Activated CD4-positive, alpha-beta T cell treated with anti-CD3 and anti-CD28 coated beads, Interleukin-2, amount 50 U/mL, for 4 hours (primary cell): ENCODE measurements around the gene SLC29A3.

Experiments
- DNase-seq, 2 experiments: peaks; one replicate each; pipeline ENCODE4 v3.0.0-alpha.2; 2020

SLC29A3 gene

DNA sequence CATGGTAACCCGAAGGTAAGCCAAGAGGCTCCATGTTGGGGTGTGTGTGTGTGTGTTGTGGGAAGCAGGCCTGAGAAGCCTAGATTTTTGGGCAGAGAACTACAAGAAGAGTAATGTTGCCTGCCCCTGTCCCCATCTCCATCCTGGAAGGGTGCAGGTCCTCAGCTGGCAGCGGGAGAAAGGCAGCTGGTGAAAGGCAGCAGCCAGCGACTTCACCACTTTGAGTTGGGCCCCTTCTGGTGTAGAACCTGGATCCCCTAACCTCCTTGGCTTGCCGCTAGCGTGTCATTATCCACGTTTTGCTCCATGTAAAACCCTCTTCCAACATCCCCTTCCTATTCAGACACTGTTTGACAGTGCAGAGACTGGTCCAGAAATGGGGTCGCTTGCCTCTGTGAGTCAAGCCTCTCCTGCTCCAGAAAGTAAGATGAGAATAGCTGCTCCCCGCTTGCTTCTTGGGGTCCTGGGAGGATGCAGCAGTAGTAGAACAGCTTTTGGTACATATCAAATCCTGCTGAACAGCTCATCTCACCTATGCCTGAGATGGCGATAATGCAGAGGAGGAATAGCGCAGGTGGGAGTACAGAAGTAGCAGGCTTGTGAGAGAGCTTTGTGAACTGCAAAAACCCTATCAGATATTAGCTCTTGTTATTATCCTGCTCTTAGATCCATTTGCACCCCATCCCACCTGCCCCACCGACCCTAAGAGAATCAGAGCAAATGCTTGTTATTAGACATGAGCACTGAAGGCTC lies 55.6 kb downstream of the SLC29A3 start:
- DNase-seq: no peak

DNA sequence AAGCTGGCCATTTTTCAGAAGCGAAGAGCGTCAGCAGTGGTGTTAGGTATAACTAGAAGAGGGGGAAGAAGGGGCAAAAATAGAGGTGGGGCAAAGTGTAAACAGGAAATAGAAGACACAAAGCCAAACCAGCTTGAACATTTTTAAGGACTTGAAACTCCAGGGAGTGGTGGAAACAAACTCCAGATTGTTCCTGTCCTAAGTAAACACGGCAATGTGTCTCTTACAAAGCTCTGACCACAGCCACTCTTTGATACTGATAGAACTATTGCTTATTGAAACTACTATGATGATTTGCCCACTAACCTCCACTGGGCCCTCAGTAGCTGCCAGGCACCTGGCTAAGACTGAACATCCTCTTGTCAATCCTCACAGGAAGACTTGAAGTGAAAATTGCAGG lies 56.9 kb downstream of the SLC29A3 start:
- no peak for DNase-seq

DNA sequence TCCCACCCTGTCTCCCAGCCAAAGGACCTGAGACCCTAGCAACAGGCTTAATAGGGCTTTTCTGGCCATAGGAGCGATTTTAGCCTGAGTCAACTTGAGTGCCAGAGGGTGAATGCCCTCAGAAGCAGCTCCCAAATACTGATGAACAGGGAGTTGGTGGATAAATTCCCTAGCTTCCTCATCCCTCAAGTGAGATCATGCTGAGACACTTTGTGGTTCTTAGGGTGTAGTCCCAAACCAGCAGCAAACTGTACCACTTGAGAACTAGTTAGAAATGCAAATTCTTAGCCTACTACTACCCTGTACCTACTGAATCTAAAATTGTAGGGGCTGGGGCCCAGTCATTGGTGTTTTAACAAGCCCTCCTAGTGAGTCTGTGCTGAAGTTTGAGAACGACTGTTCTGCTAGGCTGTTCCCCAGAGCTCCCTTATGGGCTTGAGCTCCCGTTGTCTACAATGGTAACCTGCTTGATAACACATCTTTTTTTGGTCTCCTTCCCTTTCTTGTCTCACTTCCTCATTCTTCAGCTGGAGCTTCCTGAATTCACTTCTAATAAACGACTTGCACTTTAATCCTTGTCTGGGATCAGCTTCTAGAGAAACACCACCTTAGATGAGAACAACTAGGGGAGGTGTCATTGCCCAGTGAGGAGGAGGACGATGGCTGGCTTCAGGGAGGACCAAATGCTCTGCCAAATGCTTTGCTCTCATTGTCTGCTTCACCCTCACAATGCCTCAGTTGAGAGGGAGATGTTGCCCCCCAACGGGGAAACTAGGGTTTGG lies 59.5 kb downstream of the SLC29A3 start:
- no peak for DNase-seq

DNA sequence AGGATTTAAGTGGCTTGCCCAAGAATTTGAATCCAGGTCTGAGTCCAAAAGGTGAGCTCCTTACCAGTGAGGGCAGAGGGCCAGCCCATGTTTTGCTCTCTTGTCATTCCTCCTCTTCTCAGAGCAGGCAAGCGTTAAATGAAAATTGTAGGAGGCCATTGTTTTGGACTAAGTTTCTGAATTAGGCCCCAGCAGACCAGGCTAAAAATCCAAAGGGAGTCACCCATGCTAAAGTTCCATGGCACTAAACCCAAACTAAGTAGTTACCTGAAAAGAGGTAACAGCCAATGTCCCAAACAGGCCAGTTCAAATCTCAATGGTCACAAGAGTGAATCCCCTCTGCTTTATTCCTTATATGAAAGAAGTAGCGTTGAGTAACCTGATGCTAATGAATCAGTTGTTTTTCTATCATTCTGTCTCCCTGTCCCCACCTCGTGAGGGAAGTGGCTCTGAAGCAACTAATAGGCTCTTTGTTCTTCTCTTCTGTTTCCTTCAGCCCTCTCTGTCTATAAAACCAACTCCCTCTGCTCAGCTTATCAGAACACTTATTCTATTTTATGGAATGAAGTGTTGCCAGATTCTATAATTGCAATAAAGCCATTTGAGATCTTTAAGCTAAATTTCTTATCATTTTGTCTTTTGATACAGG lies 60.2 kb downstream of the SLC29A3 start:
- no peak for DNase-seq

DNA sequence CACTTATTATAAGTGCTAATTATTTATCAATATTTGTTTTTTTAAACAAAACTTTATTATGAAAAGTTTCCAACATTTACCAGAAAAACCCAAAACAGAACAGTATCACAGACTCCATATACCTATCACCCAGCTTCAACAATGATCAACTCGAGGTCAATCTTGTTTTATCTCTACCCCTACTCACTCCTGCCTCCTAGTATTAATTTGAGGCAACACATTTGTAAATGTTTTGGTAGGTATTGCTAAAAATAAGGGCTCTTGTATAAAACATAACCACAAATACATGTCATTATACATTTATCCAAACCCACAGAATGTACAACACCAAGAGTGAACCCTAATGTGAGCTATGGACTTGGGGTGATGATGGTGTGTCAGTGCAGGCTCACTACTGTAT lies 61.8 kb downstream of the SLC29A3 start:
- DNase-seq: no peak

DNA sequence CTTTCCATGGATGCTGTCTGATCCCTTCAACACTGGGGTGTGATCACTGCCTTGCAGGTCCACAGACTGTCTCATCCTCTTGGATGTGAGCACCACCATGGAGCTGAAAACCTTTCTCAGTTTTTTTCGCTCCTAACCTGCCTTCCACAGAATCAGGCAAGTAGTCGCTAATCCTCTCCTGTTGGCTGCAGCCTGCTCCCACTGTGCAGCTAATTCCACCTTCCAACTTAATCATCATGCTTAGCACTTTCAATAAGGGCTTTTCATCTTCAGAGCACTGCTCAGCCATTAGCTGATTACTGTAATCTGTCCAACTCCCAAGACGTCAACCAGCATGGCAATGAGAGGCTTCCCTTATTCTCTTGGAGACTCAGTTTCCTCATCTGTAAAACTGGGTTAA lies 62.6 kb downstream of the SLC29A3 start:
- no peak for DNase-seq

DNA sequence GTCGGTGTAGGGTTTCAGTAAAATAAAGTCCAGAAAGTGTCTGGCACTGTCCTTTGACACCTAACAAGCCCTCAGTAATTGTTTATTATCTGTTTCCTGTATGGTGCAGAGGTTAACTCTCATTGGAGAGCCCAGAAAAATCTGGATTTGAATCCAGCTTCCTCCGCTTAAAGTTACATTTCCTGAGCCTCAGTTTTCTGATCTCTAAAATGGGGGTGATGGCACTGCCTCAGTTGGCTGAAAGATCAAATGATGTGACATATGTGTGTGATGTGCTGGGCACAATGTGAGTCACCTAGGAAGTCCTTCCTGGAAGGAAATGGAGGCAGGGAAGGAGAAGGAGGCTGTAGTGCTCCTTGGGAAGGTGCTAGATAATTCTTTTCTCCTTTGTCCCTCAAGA lies 63.0 kb downstream of the SLC29A3 start:
- DNase-seq: no peak

DNA sequence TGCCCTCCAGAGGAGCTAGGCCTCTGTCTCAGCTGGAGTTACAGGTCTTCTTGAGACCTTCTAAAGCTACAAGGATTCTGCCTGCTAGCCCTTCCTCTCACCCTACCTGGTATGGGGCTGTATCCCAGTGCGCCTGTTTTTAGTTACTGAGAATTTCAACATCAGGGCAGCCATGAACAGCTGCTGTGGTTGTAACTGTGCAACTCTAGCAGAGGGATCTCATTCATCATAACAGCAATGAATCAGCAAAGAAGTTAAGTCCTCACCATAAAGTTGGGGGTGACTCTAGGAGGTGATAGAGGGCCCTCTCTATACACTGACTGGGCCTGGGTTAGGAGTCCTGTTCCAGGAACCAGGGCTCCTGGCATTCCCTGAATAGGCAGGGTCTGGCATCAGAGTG lies 63.7 kb downstream of the SLC29A3 start:
- DNase-seq: no peak

DNA sequence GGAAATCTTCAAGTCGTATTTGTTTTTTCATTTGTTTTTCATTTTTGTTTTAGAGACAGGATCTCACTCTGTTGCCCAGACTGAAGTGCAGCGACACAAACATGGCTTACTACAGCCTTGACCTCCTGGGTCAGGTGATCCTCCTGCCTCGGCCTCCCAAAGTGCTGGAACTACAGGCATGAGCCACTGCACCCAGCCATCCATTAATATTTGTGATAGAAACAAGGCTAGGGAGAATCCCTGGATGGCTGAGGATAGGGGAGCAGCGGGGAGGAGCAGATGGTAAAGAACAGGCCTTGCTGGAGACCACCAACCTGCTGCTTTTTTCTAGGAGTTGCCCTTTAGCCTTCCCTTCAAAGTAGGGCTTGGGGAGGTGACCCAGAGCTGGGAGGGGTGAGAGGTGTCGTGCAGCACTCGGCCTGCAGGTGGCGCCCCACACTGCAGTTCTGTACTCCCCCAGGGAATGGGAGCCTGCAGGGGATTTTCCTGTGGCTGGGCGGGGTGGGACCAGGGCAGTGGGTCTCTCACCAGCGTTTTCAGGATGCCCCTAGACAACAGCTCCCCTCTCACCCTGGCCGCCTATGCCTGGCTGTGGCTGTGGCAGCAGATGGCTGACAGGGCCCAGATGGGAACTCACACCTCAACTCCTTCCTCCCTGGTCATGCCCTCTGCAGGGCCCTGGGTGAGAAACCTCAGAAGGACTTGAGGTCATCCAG lies 65.1 kb downstream of the SLC29A3 start:
- DNase-seq: peak; percentile 63 to 69

DNA sequence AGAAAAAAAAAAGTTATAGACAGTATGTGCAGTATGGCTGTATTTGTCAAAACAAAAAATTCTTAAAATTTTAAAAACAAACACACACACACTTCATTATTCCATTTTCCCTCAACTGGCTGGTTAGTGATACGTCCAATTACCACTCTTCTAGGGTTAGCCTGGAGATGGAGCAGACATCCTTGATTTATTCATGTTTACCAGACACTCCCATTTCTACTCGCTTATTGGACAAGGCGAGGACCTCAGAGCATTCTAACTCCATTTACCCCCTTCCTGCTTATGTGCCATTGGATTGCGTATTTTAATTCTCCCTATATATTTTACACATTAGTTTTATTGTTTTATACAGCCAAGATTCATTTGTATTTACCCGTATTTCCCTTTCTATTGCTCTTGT lies 69.1 kb downstream of the SLC29A3 start:
- no peak for DNase-seq

DNA sequence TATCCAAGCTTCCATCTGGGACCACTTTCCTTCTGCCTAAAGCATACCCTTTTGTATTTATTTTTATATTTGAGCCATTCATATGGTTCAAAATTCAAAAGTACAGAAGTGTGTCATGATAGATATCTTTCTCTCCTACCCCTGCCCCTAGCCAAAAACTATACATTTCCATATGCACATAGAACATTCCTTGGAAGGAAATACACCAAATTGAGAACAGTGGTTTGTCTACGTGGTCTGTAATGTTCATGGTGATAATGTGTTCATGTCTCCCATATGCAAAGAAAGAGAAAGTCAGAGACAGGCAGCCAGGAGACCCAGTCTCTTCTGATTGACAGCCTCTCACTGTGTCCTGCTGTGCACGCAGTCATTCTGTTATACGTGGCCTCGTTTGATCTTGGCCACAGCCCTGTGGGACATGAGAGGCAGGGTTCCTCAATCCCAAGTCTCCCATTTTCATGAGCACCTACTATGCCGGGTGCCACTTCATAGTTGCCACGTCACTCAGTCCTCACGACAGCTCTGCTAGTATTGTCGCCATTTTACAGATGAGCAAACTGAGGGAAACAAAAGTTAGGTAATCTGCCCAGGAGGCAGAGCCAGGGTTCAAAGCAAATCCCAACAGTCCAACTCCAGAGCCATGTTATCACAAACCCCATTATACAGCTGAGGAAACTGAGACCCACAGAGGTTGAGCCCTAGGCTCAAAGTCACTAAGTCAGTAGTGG lies 69.7 kb downstream of the SLC29A3 start:
- DNase-seq: no peak

DNA sequence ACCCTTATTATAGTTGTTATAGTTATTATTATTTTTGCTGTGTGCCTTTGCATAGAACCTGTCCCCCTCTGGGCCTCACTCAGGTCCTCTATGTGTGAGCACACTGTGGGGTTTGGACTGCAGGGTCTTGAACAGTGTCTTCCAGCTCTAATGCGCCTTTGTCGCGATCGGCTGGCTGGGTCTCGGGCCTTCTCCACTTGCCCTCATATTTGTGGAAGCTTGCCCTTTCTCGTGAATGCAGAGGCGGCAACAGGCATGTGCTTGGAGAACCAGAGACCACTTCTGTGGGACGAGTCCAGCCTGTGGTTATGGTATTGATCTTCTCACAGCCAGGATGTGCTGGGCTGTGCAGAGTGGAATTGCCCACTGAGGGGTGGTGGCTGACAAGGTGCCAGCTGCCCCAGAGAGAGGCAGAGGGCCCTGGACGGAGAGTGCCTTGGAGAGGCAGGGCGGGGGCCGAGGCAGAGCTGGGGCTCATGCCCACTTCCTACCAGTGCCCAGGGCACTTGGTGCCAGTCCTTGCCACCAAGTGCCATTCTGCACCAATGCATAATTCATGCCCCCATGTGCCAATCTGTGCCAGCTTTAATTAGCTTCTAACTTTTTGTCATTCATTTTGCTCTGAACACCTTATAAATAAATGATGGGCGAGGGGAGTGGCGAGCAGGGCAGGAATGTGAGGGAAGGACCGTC lies 70.9 kb downstream of the SLC29A3 start:
- no peak for DNase-seq

DNA sequence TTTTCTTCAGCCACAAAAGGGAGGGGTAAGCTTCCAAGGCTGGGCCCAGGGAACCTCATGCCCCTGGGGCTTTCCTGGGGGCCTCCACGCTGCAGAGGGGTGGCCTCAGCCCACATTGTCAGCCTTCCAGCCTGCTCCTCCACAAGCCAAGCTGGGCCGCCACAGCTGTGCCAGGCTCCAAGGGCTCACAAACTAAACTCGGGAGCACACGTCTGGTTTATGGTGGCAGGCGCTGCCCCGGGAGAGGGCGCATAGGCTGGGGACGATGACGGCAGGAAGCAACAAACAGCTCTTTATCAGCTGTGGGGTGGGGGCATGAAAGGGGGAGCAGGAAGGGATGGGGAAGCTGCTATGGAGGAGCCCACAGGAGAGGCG lies 71.4 kb downstream of the SLC29A3 start:
- no peak for DNase-seq

DNA sequence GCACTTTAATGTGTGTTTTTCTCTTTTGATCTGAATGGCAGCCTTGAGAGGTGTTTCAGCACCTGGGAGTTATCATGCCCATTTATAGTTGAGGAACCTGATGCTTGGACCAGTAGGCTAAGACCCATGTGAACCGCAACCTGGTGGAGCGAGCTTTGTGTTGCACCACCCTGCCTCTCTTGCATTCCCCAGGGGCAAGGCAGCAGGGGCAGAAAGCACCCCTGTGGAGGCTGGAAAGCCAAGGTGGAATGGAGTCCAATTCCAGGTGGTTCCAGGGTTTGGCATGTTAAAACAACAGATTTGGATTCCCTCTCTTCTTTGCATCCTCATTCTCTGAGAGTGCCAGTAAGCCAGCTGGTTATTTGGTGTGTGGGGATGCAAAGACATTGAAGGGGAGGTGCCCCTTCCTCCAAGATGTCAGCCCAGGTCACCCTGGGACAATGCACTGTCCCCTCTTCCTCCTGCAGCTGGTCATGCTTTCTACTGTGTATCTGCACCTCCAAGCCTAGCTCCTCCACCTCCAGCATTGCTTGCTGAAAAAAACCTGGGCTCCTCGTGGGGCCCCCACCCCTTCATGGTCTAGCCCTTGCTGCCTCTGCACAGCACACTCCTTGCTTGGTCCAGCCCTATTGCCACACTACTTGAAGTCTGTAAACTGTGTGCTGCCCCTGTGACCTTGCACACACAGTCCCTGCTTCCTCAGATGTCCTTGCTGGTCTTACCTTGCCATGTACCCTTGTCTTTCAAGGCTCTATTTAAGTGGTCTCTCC lies 72.0 kb downstream of the SLC29A3 start:
- DNase-seq: no peak

DNA sequence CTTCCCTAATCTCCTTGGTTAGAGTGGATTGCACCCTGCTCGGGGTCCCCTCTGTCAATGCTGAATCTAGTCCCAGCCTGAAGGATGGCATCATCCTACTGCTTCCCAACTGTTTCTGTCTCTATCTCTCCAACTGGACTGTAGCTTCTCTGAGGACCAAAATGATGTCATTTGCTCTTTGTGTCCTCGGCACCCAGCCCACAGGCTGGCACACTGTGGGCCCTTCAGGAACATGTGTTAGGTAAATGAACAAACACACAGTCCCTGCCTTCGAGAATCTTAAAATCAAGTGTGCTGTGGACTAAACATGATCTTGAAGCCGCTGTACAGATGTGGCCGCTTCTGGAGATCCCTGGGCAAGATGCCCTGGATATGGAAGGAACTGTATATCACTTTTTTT lies 72.6 kb downstream of the SLC29A3 start:
- DNase-seq: no peak

DNA sequence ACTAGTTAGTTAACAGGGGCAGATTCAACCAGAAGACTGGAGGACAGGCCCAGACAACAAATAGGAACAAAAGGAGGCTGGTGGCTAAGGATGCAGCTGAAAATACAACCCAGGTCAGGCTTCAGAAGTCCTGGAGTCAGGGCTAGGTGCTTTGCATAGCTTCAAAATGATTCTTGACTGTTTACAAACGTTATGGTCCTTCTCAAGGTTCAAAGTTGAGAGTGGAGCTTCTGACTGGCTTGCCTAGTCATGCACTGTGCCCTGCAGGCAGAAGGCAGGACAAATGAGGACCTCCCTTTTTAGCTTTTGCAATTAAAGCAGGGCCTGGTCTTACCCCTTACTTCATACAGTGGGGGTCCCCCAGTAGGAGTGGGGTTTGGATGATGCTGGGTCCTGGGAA lies 73.2 kb downstream of the SLC29A3 start:
- no peak for DNase-seq

DNA sequence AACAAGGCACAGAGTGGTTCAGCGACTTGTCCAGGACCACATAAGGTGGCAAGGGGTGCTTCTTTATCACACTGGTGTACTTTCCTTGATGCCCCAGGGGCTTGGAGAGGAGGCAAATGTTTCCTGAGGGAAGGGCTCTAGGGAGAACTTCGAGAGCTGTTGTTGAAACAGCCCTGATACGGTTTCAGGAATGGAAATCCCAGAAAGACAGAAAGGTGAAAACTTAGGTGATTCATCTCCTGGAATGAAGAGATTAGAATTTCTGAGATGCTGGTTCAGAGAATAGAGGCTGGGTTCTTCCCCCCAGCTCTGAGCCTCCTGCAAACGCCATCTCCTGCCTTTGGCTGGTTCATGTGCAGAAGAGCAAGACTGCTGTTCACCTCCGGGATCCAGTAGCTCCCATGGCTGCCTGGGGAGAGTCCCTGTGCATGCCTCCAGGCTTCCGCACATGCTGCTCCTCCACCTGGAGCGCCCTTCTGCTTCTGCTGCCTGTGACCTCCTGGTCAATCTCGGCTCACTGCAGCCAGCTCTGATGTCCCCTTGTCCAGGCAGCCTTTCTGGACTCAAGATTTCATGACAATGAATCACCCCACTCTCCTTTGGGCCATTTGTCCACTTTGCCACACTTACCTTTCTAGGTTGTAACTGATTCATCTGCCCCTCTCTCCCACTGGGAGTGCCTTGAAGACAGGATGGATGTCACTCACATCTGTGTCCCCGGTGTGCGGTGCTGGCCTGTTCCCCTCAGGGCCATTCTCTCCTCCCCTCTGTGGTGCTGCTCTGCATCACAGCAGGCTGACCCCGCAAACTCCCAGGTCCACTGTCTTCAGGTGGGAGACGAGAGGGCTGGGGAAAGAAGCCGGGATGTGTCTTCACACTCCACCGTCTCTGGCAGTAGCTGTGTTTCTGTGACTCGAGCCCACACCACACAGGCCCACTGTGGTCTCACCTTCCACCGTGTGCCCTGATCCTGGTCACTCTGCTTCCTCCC lies 74.0 kb downstream of the SLC29A3 start:
- DNase-seq: no peak

DNA sequence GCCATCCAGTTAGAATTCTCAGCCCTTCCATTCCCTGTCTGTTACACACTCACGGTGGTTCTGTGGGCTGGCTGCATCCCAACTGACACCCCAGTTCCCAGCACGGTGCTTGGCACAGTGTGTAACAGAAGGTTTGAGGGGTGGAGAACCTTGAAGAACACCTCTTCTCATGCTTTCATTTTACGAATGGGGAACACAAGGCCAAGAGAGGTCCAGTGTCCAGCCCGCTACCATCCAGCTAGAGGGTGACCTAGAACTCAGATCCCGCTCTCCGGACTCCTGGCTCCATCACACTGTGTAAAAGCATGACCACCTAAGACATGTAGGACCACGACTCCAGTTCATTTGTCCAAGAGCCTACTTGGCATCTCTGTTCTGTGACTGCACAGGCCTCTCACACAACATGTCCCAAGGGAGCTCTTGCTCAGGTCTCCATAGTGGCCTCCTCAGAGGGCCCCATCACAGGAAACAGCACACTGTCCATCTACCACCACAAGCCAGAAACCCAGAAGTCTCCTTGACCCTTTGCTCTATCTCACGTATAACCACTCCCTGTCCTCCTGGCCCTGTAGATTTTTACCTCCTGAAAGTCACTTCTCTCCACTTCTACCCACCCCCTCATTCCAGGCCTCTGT lies 74.9 kb downstream of the SLC29A3 start:
- no peak for DNase-seq

DNA sequence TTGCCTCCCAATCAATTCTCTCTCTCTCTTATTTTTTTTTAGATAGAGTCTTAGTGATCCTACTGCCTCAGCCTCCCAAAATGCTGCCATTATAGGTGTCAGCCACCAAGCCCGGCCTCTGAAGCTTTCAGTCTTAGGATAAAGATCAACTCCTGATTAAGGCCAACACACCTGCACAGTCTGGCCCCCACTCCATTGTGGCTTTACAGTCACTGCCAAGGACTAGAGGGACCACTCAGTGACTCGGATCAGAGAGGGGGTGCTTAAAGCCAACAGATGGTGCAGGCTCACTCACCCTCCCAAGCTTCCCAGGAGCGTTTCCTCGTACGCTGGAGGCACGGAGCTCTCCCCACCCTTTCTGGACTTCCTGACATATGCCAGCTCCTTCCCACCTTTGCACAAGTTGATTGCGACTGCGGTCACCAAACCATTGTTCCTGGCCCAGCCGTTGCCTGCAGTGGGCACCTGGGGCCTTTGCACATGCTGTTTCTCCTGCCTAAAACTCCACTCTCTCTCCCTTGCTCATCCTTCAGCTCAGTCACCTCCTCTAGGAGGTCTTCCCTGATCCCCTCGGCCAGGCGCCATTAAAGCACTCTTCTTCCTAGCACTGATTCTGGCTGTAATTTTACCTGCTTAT lies 76.0 kb downstream of the SLC29A3 start:
- no peak for DNase-seq
